WTC11 (cell line): ENCODE results near the gene MB. TPM values are rescaled to one million over a fixed set of nuclear protein-coding genes. Genes with fewer than 3 reads are reported as not detected.

Source experiments
- ATAC-seq: fragments of 200-7000 bp; cut with Tn5 transposase; 2 replicates; pipeline ENCODE4 v1.10.0; 2021; ENCODE audit warnings: mild to moderate bottlenecking, moderate library complexity
- CTCF ChIA-PET: fragments of 300-600 bp; sonication (Branson Sonifier 250); formaldehyde crosslinking; loops from one replicate; lab custom pipeline; 2021; ENCODE audit warnings: antibody characterized with exemption; lab: Charles Lee
- POLR2A ChIA-PET: fragments of 350-600 bp; sonication (Branson Sonifier 250); formaldehyde crosslinking; loops from one replicate; lab custom pipeline; 2021; ENCODE audit warnings: antibody characterized with exemption; lab: Charles Lee
- DNase-seq: peaks from one replicate; pipeline ENCODE4 v3.0.0; 2021; ENCODE audit warnings: low spot score
- H3K27ac Mint-ChIP-seq: 2 replicates; pipeline ENCODE4 v1.8.0; 2021; ENCODE audit warnings: mixed read lengths
- H3K27me3 Mint-ChIP-seq: 2 replicates; pipeline ENCODE4 v1.8.0; 2021; ENCODE audit warnings: low read depth, mild to moderate bottlenecking, moderate library complexity, mixed read lengths
- H3K36me3 Mint-ChIP-seq: 2 replicates; pipeline ENCODE4 v1.8.0; 2021; ENCODE audit warnings: mixed read lengths
- H3K4me1 Mint-ChIP-seq: 2 replicates; pipeline ENCODE4 v1.8.0; 2022; ENCODE audit warnings: mixed read lengths
- H3K4me3 Mint-ChIP-seq: 2 replicates; pipeline ENCODE4 v1.8.0; 2021; ENCODE audit warnings: mild to moderate bottlenecking, moderate library complexity, mixed read lengths
- H3K9me3 Mint-ChIP-seq: 2 replicates; pipeline ENCODE4 v1.8.0; 2021; ENCODE audit warnings: mixed read lengths
- CBFB ChIP-seq: sonication (generic); formaldehyde crosslinking; IDR thresholded peaks from 2 replicates; pipeline ENCODE4 v1.8.1; 2022; ENCODE audit warnings: mild to moderate bottlenecking, low read depth, missing genetic modification reagents
- FOXK1 ChIP-seq: sonication (generic); formaldehyde crosslinking; IDR thresholded peaks from 2 replicates; pipeline ENCODE4 v1.8.0; 2022; ENCODE audit warnings: mild to moderate bottlenecking, moderate library complexity, missing genetic modification reagents
- FOXP1 ChIP-seq: sonication (generic); formaldehyde crosslinking; IDR thresholded peaks from 2 replicates; pipeline ENCODE4 v1.8.0; 2022; ENCODE audit warnings: missing genetic modification reagents, mild to moderate bottlenecking, moderate library complexity, borderline replicate concordance
- MXD4 ChIP-seq: fragments of 250-450 bp; sonication (Bioruptor Pico); IDR thresholded peaks from 2 replicates; pipeline ENCODE4 v1.8.0; 2021; ENCODE audit warnings: mild to moderate bottlenecking, moderate library complexity, borderline replicate concordance
- NFATC4 ChIP-seq: fragments of 250-450 bp; sonication (Bioruptor Pico); IDR thresholded peaks from 2 replicates; pipeline ENCODE4 v1.9.0; 2021; ENCODE audit warnings: mild to moderate bottlenecking
- NFYB ChIP-seq: sonication (generic); formaldehyde crosslinking; conservative IDR thresholded peaks from 2 replicates; pipeline ENCODE4 v1.8.0; 2022; ENCODE audit warnings: low read depth, missing genetic modification reagents
- RELA ChIP-seq: sonication (generic); formaldehyde crosslinking; IDR thresholded peaks from 2 replicates; pipeline ENCODE4 v1.8.1; 2022; ENCODE audit warnings: missing genetic modification reagents, mild to moderate bottlenecking, borderline replicate concordance
- RORB ChIP-seq: fragments of 250-450 bp; sonication (Bioruptor Pico); IDR thresholded peaks from 2 replicates; pipeline ENCODE4 v1.9.0; 2021; ENCODE audit warnings: mild to moderate bottlenecking
- SMAD3 ChIP-seq: sonication (generic); formaldehyde crosslinking; IDR thresholded peaks from 2 replicates; pipeline ENCODE4 v1.8.0; 2022; ENCODE audit warnings: missing genetic modification reagents, mild to moderate bottlenecking, borderline replicate concordance
- SOX15 ChIP-seq: fragments of 250-450 bp; sonication (Bioruptor Pico); IDR thresholded peaks from 2 replicates; pipeline ENCODE4 v1.9.0; 2021; ENCODE audit warnings: mild to moderate bottlenecking
- SP1 ChIP-seq: sonication (generic); formaldehyde crosslinking; conservative IDR thresholded peaks from 2 replicates; pipeline ENCODE4 v1.8.1; 2022; ENCODE audit warnings: missing genetic modification reagents
- TEAD4 ChIP-seq: sonication (generic); formaldehyde crosslinking; IDR thresholded peaks from 2 replicates; pipeline ENCODE4 v1.8.0; 2022; ENCODE audit warnings: mild to moderate bottlenecking, missing genetic modification reagents
- ZNF219 ChIP-seq: sonication (generic); formaldehyde crosslinking; IDR thresholded peaks from 2 replicates; pipeline ENCODE4 v1.8.0; 2023; ENCODE audit warnings: missing genetic modification reagents, mild to moderate bottlenecking, borderline replicate concordance
- ZNF317 ChIP-seq: sonication (generic); formaldehyde crosslinking; IDR thresholded peaks from 2 replicates; pipeline ENCODE4 v1.8.1; 2023; ENCODE audit warnings: low read depth, mild to moderate bottlenecking, moderate library complexity, missing genetic modification reagents, borderline replicate concordance
- total RNA-seq: library from RNA; stranded (reverse); gene quantifications from 3 replicates; pipeline ENCODE4 v1.2.3, GENCODE V29; 2021
- TF ChIP-seq, protein P1 (sequence below): sonication (generic); formaldehyde crosslinking; IDR thresholded peaks from 2 replicates; pipeline ENCODE4 v1.8.0; 2022; ENCODE audit warnings: mild to moderate bottlenecking, missing genetic modification reagents
- TF ChIP-seq, protein P2 (sequence below): sonication (generic); formaldehyde crosslinking; IDR thresholded peaks from 2 replicates; pipeline ENCODE4 v1.8.0; 2022; ENCODE audit warnings: mild to moderate bottlenecking, missing genetic modification reagents
- TF ChIP-seq, protein P3 (sequence below): fragments of 250-450 bp; sonication (Bioruptor Pico); conservative IDR thresholded peaks from 2 replicates; pipeline ENCODE4 v1.9.0; 2021; ENCODE audit warnings: mild to moderate bottlenecking
- TF ChIP-seq, protein P4 (sequence below): fragments of 200-600 bp; IDR thresholded peaks from 2 replicates; pipeline ENCODE4 v1.8.0; 2022; ENCODE audit warnings: antibody characterized with exemption
- TF ChIP-seq, protein P5 (sequence below): sonication (generic); formaldehyde crosslinking; IDR thresholded peaks from 2 replicates; pipeline ENCODE4 v1.8.1; 2022; ENCODE audit warnings: low read depth, missing genetic modification reagents, borderline replicate concordance
- TF ChIP-seq, protein P6 (sequence below): sonication (generic); formaldehyde crosslinking; IDR thresholded peaks from 2 replicates; pipeline ENCODE4 v1.8.0; 2022; ENCODE audit warnings: mild to moderate bottlenecking, missing genetic modification reagents

MB gene
- total RNA-seq, 1 experiment from 2014 or later = 0.50 TPM

DNA sequence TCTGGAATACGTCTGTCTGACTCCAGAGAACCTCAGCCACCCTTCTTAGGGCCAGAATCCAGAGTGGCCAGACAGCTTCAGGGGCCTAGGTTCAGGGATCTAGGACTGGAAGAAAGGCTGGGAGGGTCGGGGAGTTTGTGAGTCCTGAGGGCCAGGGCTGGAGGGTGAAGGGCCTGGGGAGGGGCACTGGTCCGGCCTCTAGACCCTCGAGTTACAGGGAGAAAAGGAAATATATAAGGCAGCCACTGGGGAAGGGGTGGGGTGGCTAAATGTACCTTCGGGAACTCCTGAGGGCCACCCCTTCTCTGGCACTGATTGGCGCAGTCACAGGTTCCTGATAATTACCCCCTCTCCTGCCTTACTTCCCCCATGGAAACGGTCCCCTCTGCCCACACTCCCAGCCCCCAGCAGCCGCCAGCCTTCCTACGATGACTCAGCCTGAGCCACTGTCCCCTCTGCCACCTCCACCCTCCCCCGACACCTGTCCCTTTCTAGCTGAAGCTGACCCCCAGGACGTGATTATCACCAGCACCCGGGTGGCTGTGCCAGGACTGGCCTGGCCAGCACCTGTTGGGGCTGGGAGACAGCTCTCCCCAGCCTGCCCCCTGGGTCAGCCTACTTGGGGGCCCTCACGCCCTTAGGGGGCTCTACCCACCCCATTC is 26.4 kb downstream of the MB start:
- H3K4me3 Mint-ChIP-seq = no peak overlapping the region
- H3K27me3 Mint-ChIP-seq = no peaks in the 10 kb centered on the region; the same call in 1 of the 2 replicates
- POLR2A ChIA-PET = interaction anchor here (0.6 kb wide), 1 partner anchor 1472 kb away, joined by 3 read pairs; no protein-coding TSS in a partner anchor
- no peak for ATAC-seq
- peaks cover 15% of the 10 kb centered on the region for H3K4me1 Mint-ChIP-seq
- DNase-seq = no peak
- CTCF ChIA-PET = no interaction called here
- no peak for TF ChIP-seq TEAD4 (CRISPR knock-in tag)
- TF ChIP-seq NFYB (CRISPR knock-in tag) = no peak
- TF ChIP-seq, protein P1, sequence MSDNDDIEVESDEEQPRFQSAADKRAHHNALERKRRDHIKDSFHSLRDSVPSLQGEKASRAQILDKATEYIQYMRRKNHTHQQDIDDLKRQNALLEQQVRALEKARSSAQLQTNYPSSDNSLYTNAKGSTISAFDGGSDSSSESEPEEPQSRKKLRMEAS (CRISPR knock-in tag) = no peak
- TF ChIP-seq, protein P2, sequence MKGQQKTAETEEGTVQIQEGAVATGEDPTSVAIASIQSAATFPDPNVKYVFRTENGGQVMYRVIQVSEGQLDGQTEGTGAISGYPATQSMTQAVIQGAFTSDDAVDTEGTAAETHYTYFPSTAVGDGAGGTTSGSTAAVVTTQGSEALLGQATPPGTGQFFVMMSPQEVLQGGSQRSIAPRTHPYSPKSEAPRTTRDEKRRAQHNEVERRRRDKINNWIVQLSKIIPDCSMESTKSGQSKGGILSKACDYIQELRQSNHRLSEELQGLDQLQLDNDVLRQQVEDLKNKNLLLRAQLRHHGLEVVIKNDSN (CRISPR knock-in tag) = no peak
- TF ChIP-seq, all 79 proteins: peak for 0
- H3K27ac Mint-ChIP-seq = no peak overlapping the region
- no peaks in the 10 kb centered on the region for H3K36me3 Mint-ChIP-seq
- no peaks in the 10 kb centered on the region for H3K9me3 Mint-ChIP-seq

DNA sequence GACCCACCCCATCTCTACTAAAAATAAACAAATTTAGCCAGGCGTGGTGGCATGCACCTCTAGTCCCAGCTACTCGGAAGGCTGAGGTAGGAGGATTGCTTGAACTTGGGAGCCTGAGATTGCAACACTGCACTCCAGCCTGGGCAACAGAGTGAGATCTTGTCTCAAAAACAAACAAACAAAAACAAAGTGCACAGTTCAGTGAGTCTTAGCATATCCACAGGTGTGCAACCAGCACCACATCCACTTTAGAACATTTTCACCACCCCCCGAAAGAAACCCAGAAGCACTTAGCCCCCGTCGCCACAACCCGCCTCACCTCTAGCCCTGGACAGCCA is 27.4 kb downstream of the MB start:
- no peak for ATAC-seq
- H3K4me3 Mint-ChIP-seq = no peak overlapping the region
- H3K4me1 Mint-ChIP-seq = peaks cover 15% of the 10 kb centered on the region
- no peaks in the 10 kb centered on the region; the same call in 1 of the 2 replicates for H3K27me3 Mint-ChIP-seq
- no peaks in the 10 kb centered on the region for H3K36me3 Mint-ChIP-seq
- H3K9me3 Mint-ChIP-seq = no peaks in the 10 kb centered on the region
- no peak for TF ChIP-seq SMAD3 (CRISPR knock-in tag)
- TF ChIP-seq, protein P3, sequence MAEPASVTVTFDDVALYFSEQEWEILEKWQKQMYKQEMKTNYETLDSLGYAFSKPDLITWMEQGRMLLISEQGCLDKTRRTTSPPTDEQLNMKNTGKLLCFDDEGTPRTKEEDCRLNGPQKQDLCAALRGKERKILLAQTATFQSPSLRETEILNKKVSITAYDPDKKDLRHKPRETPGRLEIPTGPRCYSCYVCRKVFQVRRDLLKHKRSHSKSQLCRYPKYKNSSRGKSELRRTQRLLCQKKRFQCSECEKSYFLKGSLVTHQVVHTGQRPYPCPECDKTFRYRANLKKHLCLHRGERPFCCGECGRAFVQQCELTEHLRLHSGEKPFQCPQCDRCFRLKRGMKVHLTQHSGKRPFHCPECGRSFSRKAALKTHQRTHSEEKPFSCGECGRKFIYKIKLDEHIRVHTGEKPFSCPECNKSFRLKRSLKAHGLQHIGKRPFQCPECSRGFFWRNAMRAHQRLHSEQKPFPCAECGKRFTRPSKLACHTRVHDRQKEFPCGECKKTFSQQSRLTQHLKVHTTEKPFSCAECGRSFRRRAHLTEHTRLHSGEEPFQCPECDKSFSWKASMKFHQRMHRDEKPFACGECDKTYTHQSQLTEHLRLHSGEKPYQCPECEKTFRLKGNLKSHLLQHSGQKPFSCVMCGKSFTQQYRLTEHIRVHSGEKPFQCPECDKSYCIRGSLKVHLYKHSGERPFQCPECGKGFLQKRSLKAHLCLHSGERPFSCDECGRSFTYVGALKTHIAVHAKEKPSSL (CRISPR knock-in tag) = no peak
- no peak for TF ChIP-seq ZNF219 (CRISPR knock-in tag)
- no peak for TF ChIP-seq SP1 (CRISPR knock-in tag)
- TF ChIP-seq FOXP1 (CRISPR knock-in tag) = no peak
- TF ChIP-seq MXD4 (CRISPR knock-in tag) = no peak
- no peak for TF ChIP-seq ZNF317 (CRISPR knock-in tag)
- TF ChIP-seq, protein P1 (CRISPR knock-in tag) = no peak
- no peak for TF ChIP-seq CBFB
- TF ChIP-seq SOX15 (CRISPR knock-in tag) = no peak
- TF ChIP-seq, protein P4, sequence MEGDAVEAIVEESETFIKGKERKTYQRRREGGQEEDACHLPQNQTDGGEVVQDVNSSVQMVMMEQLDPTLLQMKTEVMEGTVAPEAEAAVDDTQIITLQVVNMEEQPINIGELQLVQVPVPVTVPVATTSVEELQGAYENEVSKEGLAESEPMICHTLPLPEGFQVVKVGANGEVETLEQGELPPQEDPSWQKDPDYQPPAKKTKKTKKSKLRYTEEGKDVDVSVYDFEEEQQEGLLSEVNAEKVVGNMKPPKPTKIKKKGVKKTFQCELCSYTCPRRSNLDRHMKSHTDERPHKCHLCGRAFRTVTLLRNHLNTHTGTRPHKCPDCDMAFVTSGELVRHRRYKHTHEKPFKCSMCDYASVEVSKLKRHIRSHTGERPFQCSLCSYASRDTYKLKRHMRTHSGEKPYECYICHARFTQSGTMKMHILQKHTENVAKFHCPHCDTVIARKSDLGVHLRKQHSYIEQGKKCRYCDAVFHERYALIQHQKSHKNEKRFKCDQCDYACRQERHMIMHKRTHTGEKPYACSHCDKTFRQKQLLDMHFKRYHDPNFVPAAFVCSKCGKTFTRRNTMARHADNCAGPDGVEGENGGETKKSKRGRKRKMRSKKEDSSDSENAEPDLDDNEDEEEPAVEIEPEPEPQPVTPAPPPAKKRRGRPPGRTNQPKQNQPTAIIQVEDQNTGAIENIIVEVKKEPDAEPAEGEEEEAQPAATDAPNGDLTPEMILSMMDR = no peak
- no peak for TF ChIP-seq NFATC4
- TF ChIP-seq, protein P5, sequence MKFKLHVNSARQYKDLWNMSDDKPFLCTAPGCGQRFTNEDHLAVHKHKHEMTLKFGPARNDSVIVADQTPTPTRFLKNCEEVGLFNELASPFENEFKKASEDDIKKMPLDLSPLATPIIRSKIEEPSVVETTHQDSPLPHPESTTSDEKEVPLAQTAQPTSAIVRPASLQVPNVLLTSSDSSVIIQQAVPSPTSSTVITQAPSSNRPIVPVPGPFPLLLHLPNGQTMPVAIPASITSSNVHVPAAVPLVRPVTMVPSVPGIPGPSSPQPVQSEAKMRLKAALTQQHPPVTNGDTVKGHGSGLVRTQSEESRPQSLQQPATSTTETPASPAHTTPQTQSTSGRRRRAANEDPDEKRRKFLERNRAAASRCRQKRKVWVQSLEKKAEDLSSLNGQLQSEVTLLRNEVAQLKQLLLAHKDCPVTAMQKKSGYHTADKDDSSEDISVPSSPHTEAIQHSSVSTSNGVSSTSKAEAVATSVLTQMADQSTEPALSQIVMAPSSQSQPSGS = no peak
- no peak for TF ChIP-seq RORB (CRISPR knock-in tag)
- no peak for TF ChIP-seq FOXK1 (CRISPR knock-in tag)
- TF ChIP-seq, protein P6, sequence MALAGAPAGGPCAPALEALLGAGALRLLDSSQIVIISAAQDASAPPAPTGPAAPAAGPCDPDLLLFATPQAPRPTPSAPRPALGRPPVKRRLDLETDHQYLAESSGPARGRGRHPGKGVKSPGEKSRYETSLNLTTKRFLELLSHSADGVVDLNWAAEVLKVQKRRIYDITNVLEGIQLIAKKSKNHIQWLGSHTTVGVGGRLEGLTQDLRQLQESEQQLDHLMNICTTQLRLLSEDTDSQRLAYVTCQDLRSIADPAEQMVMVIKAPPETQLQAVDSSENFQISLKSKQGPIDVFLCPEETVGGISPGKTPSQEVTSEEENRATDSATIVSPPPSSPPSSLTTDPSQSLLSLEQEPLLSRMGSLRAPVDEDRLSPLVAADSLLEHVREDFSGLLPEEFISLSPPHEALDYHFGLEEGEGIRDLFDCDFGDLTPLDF (CRISPR knock-in tag) = no peak
- no peak for TF ChIP-seq RELA
- no peak for DNase-seq
- ChIA-PET CTCF (no interaction called here), POLR2A (no interaction called here)
- H3K27ac Mint-ChIP-seq = no peak overlapping the region
